SK-N-MC (cell line): Measurements from ENCODE around the gene SLC16A12.

ENCODE experiments used
- EZH2 ChIP-seq: fragments of 200-600 bp; sonication (generic); IDR thresholded peaks from one replicate; pipeline ENCODE4 v1.6.1; 2017; ENCODE audit warnings: antibody characterized with exemption
- POLR2AphosphoS5 ChIP-seq: IDR thresholded peaks from 2 replicates; pipeline ENCODE4 v1.6.1; 2012; ENCODE audit warnings: mild to moderate bottlenecking, low read depth, low read length, borderline replicate concordance

- TF ChIP-seq POLR2AphosphoS5, result no peak
- no peak for TF ChIP-seq EZH2
Measured at GRCh38 chr10:89427629-89428028, 107.8 kb downstream of the SLC16A12 start.
